NCI-H2029 (cell line): ENCODE measurements around the gene DNMBP.

Experiments used
- DNase-seq: peaks from one replicate; lab custom pipeline; 2025; lab: John Stamatoyannopoulos, UW

Gene DNMBP

GRCh38 chr10:99835947-99836346 lies 173.8 kb downstream of the DNMBP start:
- DNase-seq, result no peak

- DNase-seq, result no peak
Observed at GRCh38 chr10:99834410-99834809, 175.3 kb downstream of the DNMBP start.

GRCh38 chr10:99832439-99832838 lies 177.3 kb downstream of the DNMBP start:
- DNase-seq, result no peak

GRCh38 chr10:99828464-99828863 lies 181.3 kb downstream of the DNMBP start:
- no peak for DNase-seq

- DNase-seq, result no peak
Observed at GRCh38 chr10:99827936-99828335, 181.8 kb downstream of the DNMBP start.
